K562 (cell line): ENCODE results near the gene LTBP1.

Experiments
- CREB3 ChIP-seq: fragments of 450-650 bp; conservative IDR thresholded peaks from 2 replicates; pipeline ENCODE4 v1.6.1; 2016; ENCODE audit warnings: missing genetic modification characterization, low read depth, mild to moderate bottlenecking, missing compliant biosample characterization, moderate library complexity
- GABPA ChIP-seq: fragments of 200-800 bp; sonication (Bioruptor generic); conservative IDR thresholded peaks from 2 replicates; pipeline ENCODE4 v1.6.1; 2016; ENCODE audit warnings: low read depth, missing genetic modification characterization, missing compliant biosample characterization
- POLR2AphosphoS2 ChIP-seq: IDR thresholded peaks from 2 replicates; pipeline ENCODE4 v1.6.1; 2012; ENCODE audit warnings: low read length, improper control_type of control experiment
- TF ChIP-seq, protein P1 (sequence below), 3 experiments: IDR thresholded peaks in 2 of 3; conservative IDR thresholded peaks in 1 of 3; 2 replicates each; pipeline ENCODE4 v1.5.1; 2011 to 2012; ENCODE audit warnings: low read length in 3 of 3, mild to moderate bottlenecking in 3 of 3, control low read depth in 2 of 3, improper control_type of control experiment in 1 of 3, inconsistent platforms in 1 of 3, low read depth in 1 of 3, mixed read lengths in 1 of 3, moderate library complexity in 1 of 3; ENCODE audit not compliant: insufficient read depth in 2 of 3

DNA sequence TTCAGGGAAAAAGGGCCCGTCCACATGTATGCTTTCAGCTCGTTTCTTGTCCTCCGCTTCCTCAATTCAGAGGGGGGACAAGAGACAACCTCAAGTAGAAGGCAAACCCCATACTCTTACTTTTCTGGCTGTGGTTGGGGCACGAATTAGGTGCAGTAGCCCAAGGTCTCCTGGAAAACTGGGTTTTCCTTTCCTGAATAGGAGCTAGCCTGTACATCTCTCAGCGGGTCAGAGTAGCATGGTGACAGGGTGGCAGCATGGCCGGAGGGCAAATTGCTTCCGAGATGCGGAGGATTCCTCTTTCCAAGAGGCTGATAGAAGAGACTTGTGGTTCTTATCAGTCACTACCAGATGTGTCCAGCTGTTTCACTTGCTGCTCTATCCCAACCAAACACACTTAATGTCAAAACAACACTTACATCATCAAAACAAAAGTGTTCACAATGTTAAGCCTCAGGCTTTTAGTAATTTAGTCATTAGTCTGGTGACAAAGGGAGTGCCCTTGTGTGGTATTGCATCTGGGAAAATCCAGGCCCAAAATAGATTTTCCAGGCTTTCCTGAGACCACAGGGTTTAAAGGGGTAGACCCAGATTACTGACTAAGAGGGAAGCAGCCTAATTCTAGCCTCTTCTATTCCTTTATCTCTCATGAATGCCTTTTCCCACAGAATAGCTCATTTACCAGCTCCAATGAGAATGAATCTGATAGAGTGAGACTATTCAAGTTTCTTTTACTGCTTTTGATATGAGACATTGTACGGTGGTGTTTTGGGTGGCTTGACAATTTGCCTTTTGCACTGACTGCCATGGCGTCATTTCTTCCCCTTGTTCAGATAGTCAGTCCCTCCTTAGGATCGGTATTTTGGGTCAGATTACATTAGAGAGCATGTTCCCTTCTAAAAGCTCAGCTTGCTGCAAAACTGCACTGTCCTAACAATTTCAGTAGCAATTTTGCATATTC is 162.0 kb downstream of the LTBP1 start:
- TF ChIP-seq POLR2AphosphoS2 (no peak), CREB3 (tag) (no peak; the same call in 1 of the 2 replicates), GABPA (tag) (peak; percentile 24; the same call in 1 of the 2 replicates)
- TF ChIP-seq, protein P1, sequence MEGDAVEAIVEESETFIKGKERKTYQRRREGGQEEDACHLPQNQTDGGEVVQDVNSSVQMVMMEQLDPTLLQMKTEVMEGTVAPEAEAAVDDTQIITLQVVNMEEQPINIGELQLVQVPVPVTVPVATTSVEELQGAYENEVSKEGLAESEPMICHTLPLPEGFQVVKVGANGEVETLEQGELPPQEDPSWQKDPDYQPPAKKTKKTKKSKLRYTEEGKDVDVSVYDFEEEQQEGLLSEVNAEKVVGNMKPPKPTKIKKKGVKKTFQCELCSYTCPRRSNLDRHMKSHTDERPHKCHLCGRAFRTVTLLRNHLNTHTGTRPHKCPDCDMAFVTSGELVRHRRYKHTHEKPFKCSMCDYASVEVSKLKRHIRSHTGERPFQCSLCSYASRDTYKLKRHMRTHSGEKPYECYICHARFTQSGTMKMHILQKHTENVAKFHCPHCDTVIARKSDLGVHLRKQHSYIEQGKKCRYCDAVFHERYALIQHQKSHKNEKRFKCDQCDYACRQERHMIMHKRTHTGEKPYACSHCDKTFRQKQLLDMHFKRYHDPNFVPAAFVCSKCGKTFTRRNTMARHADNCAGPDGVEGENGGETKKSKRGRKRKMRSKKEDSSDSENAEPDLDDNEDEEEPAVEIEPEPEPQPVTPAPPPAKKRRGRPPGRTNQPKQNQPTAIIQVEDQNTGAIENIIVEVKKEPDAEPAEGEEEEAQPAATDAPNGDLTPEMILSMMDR (IDR thresholded peaks at IDR 0.05 in 2 of 3, conservative IDR thresholded peaks at IDR 0.05 in 1 of 3; ENCODE audit: insufficient read depth in 2 of 3, low read depth in 1 of 3, low read length in 3 of 3) = no peak; a peak in 1 of 6 replicates
